Ectodermal cell (in vitro differentiated cells): Measurements from ENCODE around the gene LDLRAD4.

Experiments
- H3K27ac ChIP-seq: 2 replicates; pipeline ENCODE4 v1.7.0; 2013; ENCODE audit warnings: mild to moderate bottlenecking, low read depth, low read length; ENCODE audit not compliant: insufficient read depth, poor library complexity, severe bottlenecking
- H3K27me3 ChIP-seq: 2 replicates; pipeline ENCODE4 v1.7.0; 2013; ENCODE audit warnings: mild to moderate bottlenecking, low read length; ENCODE audit not compliant: insufficient read depth, control insufficient read depth, poor library complexity, severe bottlenecking
- H3K36me3 ChIP-seq: one replicate; pipeline ENCODE4 v1.7.0; 2013; ENCODE audit warnings: low read length; ENCODE audit not compliant: control insufficient read depth, insufficient read depth
- H3K4me1 ChIP-seq: one replicate; pipeline ENCODE4 v1.7.0; 2013; ENCODE audit warnings: low read length; ENCODE audit not compliant: control insufficient read depth, insufficient read depth
- H3K4me3 ChIP-seq: 2 replicates; pipeline ENCODE4 v1.7.0; 2013; ENCODE audit warnings: low read depth, low read length, control low read depth; ENCODE audit not compliant: insufficient read depth
- H3K9me3 ChIP-seq: 2 replicates; pipeline ENCODE4 v1.7.0; 2013; ENCODE audit warnings: mild to moderate bottlenecking, low read length, moderate library complexity; ENCODE audit not compliant: control insufficient read depth
- WGBS, 2 experiments: methylation state at CpG; one replicate each; pipeline ENCODE4 v1.1.7; 2013; ENCODE audit warnings: missing lambda C conversion rate in 2 of 2; 5-methylcytosine and 5-hydroxymethylcytosine counted together

Gene LDLRAD4

DNA sequence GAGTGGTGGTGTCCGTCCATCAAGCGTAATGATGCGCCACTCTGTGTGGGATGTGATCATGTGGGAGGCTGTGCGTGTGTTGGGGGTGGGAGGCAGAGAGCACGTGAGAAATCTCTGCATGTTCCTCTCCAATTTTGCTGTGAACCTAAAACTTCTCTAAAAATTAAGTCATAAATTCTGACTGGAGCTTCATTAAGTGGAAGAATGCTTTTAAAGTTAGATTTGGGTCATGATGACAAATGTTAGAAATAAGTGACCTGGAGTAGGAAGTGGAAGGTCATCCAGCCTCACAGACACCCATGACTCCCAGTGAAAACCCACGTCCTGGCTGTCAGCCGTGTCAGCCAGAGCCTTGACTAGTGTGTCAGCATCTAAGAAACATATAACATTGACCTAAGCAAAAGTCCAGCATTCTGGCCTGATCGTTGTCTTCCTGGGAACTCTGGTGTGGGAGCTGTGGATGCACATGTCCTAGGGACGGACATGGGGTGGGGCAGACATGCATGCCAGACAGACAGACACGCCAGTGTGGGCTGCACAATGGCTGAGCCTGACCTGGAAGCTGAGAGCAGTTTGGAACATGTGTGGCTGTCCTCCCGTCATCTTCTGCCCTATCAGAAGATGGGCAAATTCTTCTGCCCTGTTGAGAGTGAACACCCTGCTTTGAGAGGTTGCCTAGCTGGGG lies 262.2 kb downstream of the LDLRAD4 start:
- H3K4me1 ChIP-seq = no peaks in the 10 kb centered on the region
- H3K27me3 ChIP-seq = no peaks in the 10 kb centered on the region
- no peak overlapping the region for H3K4me3 ChIP-seq
- 82% methylated on average over 11 of the region's 11 CpGs for WGBS, 2 experiments
- no peak overlapping the region for H3K27ac ChIP-seq
- H3K36me3 ChIP-seq = no peaks in the 10 kb centered on the region
- H3K9me3 ChIP-seq = no peaks in the 10 kb centered on the region

- H3K36me3 ChIP-seq = no peaks in the 10 kb centered on the region
- no peak overlapping the region for H3K27ac ChIP-seq
- no peaks in the 10 kb centered on the region for H3K4me1 ChIP-seq
- H3K27me3 ChIP-seq = no peaks in the 10 kb centered on the region
- H3K4me3 ChIP-seq = no peak overlapping the region
- 85 to 86% methylated on average over 11 of the region's 11 CpGs for WGBS, 2 experiments
- H3K9me3 ChIP-seq = no peaks in the 10 kb centered on the region
Measured at GRCh38 chr18:13481331-13481730, 262.8 kb downstream of the LDLRAD4 start.

DNA sequence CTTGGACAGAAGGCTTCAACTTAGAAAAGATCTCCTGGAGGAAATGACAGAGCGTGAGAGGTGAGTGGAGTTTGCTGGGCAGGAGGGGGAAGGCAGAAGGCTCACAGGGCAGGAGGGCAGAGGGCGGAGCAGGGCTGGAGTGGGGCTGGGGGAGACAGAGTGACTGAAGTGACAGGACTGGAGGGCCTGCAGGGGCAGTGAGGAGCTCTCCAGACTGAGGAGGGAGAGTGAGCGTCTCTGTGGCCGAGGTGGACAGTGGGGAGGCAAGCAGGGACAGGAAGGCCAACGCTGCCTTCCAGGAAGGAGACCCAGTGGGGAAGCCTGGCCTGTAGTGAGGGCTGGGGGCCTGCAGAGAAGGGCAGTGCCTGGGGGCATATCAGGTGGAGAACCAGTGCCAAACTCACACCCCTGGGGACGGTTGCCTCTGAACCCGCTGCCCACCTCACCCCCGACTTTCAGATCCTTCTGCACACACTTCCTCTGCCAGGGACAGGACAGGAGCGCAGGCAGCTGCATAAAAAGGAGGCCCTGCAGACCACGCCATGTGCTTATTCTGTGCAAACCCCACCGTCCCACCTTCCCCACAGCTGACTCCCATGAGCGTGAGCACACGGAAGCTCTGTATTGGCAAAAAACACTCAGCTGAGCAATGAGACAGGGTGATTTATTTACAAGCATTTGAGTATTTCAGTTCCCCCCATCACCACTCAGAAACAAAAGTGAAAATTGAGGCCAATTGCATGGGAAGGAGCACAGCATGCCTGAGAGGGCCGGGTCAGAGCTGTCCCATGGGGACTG lies 263.5 kb downstream of the LDLRAD4 start:
- 91% methylated on average over 14 of the region's 14 CpGs for WGBS, 2 experiments
- H3K4me1 ChIP-seq = no peaks in the 10 kb centered on the region
- H3K27me3 ChIP-seq = no peaks in the 10 kb centered on the region
- H3K27ac ChIP-seq = no peak overlapping the region
- H3K4me3 ChIP-seq = no peak overlapping the region
- no peaks in the 10 kb centered on the region for H3K9me3 ChIP-seq
- no peaks in the 10 kb centered on the region for H3K36me3 ChIP-seq

DNA sequence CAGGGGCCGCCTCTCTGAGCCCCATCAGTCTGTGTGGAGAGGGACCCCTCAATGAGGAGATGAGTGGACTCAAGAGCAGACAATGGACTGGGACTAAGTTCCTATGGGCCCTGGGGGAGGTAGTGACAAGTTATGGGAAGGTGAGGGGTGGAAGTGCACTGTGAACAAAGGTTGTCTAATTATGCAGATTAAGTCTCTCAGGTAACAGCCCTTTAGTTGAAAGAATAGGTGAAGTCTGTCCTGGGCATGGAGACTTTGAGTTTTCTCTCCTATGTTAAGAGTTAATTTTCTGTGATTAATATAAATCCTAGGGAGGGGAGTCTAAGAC lies 264.0 kb downstream of the LDLRAD4 start:
- Histone ChIP-seq H3K27ac (no peak overlapping the region), H3K27me3 (no peaks in the 10 kb centered on the region), H3K4me1 (no peaks in the 10 kb centered on the region), H3K9me3 (no peaks in the 10 kb centered on the region), H3K4me3 (no peak overlapping the region), H3K36me3 (no peaks in the 10 kb centered on the region)
- WGBS, 2 experiments = 88 to 92% methylated on average over 1 of the region's 1 CpG

- Histone ChIP-seq H3K36me3 (no peaks in the 10 kb centered on the region), H3K9me3 (no peaks in the 10 kb centered on the region), H3K4me1 (no peaks in the 10 kb centered on the region), H3K27me3 (no peaks in the 10 kb centered on the region), H3K27ac (no peak overlapping the region), H3K4me3 (no peak overlapping the region)
- WGBS, 2 experiments = 90% methylated on average over 16 of the region's 16 CpGs
Measured at GRCh38 chr18:13483316-13484270, 265.0 kb downstream of the LDLRAD4 start.

DNA sequence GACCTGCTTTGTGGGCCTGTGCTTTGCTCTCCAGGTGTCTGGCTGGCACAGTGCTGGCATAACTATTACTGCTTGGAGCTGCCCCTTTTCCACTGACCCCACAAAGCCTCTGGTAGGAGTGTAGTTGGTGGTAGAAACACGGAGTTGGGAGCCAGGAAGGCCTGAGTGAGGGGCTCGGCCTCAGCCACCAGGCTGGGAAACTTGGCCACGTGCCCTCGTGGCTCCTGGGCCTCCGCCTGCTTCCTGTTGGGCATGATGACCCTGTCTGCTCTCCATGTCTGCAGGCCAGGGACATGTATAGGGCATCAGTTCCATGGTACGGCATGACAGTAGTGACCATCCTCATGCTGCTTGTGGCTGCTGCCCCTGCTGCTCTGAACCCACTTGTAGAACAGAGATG lies 266.6 kb downstream of the LDLRAD4 start:
- H3K4me3 ChIP-seq = no peak overlapping the region
- H3K9me3 ChIP-seq = no peaks in the 10 kb centered on the region
- no peaks in the 10 kb centered on the region for H3K4me1 ChIP-seq
- H3K27me3 ChIP-seq = no peaks in the 10 kb centered on the region
- H3K27ac ChIP-seq = no peak overlapping the region
- H3K36me3 ChIP-seq = no peaks in the 10 kb centered on the region
- WGBS, 2 experiments = 92 to 93% methylated on average over 6 of the region's 6 CpGs

DNA sequence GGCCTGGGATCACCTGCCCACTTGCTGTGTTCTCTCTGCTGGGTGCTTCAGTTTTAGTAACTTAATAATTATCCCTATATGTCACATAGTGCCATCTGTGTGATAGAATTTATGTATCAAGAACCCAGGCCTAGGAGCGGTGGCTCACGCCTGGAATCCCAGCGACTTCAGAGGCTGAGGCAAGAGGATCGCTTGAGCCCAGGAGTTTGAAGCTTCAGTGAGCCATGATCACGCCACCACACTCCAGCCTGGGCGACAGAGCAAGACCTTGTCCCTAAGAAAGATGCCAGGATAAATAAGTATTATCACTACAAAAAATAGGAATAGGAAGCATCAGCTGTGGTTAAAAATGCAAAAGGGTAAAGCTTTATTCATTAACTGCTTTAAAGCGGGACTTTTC lies 267.0 kb downstream of the LDLRAD4 start:
- no peaks in the 10 kb centered on the region for H3K36me3 ChIP-seq
- H3K9me3 ChIP-seq = no peaks in the 10 kb centered on the region
- no peak overlapping the region for H3K4me3 ChIP-seq
- no peak overlapping the region for H3K27ac ChIP-seq
- H3K4me1 ChIP-seq = no peaks in the 10 kb centered on the region
- 93 to 94% methylated on average over 7 of the region's 7 CpGs for whole genome bisulfite sequencing, 2 experiments
- no peaks in the 10 kb centered on the region for H3K27me3 ChIP-seq

- H3K27ac ChIP-seq = no peak overlapping the region
- H3K4me1 ChIP-seq = no peaks in the 10 kb centered on the region
- no peaks in the 10 kb centered on the region for H3K36me3 ChIP-seq
- WGBS, 2 experiments = 82 to 95% methylated on average over 4 to 5 of the region's 5 CpGs
- no peaks in the 10 kb centered on the region for H3K9me3 ChIP-seq
- no peaks in the 10 kb centered on the region for H3K27me3 ChIP-seq
- H3K4me3 ChIP-seq = no peak overlapping the region
Measured at GRCh38 chr18:13486284-13486683, 267.7 kb downstream of the LDLRAD4 start.

DNA sequence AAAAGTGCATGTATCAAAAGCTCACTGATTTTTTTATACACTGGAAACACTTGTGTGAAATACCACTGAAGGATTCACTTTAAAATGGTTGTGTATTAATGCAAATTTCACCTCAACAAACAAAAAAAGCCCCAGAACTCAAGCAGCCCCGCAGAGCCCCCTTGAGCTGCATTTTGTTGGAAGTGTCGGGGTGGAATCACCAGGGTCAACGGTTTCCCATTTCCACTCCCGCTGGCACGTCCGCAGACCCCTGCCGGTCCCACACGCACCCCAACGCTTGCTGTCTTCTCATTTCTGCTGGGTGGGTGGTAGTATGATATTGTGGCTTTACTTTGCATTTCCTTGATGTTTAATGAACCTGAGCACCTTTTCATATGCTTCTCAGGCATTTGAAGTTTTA lies 268.1 kb downstream of the LDLRAD4 start:
- Histone ChIP-seq H3K27me3 (no peaks in the 10 kb centered on the region), H3K27ac (no peak overlapping the region), H3K4me1 (no peaks in the 10 kb centered on the region), H3K9me3 (no peaks in the 10 kb centered on the region), H3K36me3 (no peaks in the 10 kb centered on the region), H3K4me3 (no peak overlapping the region)
- WGBS, 2 experiments = 61 to 63% methylated on average over 9 of the region's 9 CpGs

GRCh38 chr18:13487237-13487636 lies 268.7 kb downstream of the LDLRAD4 start:
- Histone ChIP-seq H3K36me3 (no peaks in the 10 kb centered on the region), H3K4me3 (no peak overlapping the region), H3K27me3 (no peaks in the 10 kb centered on the region), H3K4me1 (no peaks in the 10 kb centered on the region), H3K27ac (no peak overlapping the region), H3K9me3 (no peaks in the 10 kb centered on the region)
- 82 to 84% methylated on average over 7 of the region's 7 CpGs for whole genome bisulfite sequencing, 2 experiments
